HepG2 (cell line): Measurements from ENCODE around the gene SH3PXD2A. TPM values are rescaled to one million over a fixed set of nuclear protein-coding genes. Genes with fewer than 3 reads are reported as not detected.

ENCODE experiments used
- ATAC-seq: fragments of 200-7000 bp; cut with Tn5 transposase; 3 replicates; pipeline ENCODE4 v1.9.1; 2020; ENCODE audit warnings: mild to moderate bottlenecking, moderate library complexity
- BruUV-seq: library from RNA; stranded (reverse); fragments of 400-500 nt; replicated peaks from 2 replicates; lab custom pipeline; 2021; lab: Mats Ljungman, UMichigan
- CTCF ChIA-PET: fragments of 300-600 bp; formaldehyde crosslinking; extraction: SDS; loops from one replicate; lab custom pipeline; 2021; ENCODE audit warnings: low total read pairs, inconsistent platforms, low intra/inter-chr PET ratio; lab: Yijun Ruan, JAX
- POLR2A ChIA-PET: fragments of 350-600 bp; sonication (Branson Sonifier 250); formaldehyde crosslinking; loops from one replicate; lab custom pipeline; 2020; ENCODE audit warnings: antibody characterized with exemption, inconsistent platforms; lab: Yijun Ruan, JAX
- DNase-seq: peaks from one replicate; pipeline ENCODE4 v3.0.0-alpha.2; 2015; ENCODE audit warnings: low spot score
- FAIRE-seq: peaks from 3 replicates; lab custom pipeline; 2011; peaks lifted over from hg19 to GRCh38; lab: Jason Lieb, UNC
- H2AFZ ChIP-seq: one replicate; pipeline ENCODE4 v1.6.1; 2011; ENCODE audit warnings: low read length, inconsistent platforms
- H3K27ac ChIP-seq: fragments of 300-600 bp; 3 replicates; pipeline ENCODE4 v1.8.0; 2011; ENCODE audit warnings: mixed run types, mild to moderate bottlenecking, mixed read lengths, low read length, inconsistent platforms; ENCODE audit not compliant: insufficient read depth; ENCODE audit errors: extremely low read length
- H3K27me3 ChIP-seq, 2 experiments: fragments of 200-600 bp in 1 of 2; 2 replicates in 1 of 2; 3 replicates in 1 of 2; pipeline versions ENCODE4 v1.6.0 to v1.8.0; 2011; ENCODE audit warnings: low read length in 2 of 2, mild to moderate bottlenecking in 2 of 2, moderate library complexity in 2 of 2, inconsistent platforms in 1 of 2; ENCODE audit not compliant: insufficient read depth in 2 of 2, control insufficient read depth in 1 of 2
- H3K36me3 ChIP-seq, 2 experiments: fragments of 200-600 bp in 1 of 2; replicated peaks in 1 of 2; 2 replicates in 1 of 2; 3 replicates in 1 of 2; pipeline versions ENCODE4 v1.5.1 to v1.8.0; 2011; ENCODE audit warnings: low read length in 2 of 2, inconsistent platforms in 1 of 2; ENCODE audit not compliant: insufficient read depth in 2 of 2, control insufficient read depth in 1 of 2
- H3K4me1 ChIP-seq: 2 replicates; pipeline ENCODE4 v1.5.1; 2012; ENCODE audit warnings: low read length, inconsistent platforms; ENCODE audit not compliant: insufficient read depth
- H3K4me2 ChIP-seq: 2 replicates; pipeline ENCODE4 v1.6.0; 2011; ENCODE audit warnings: low read depth, low read length, inconsistent platforms
- H3K4me3 ChIP-seq, 3 experiments: fragments of 200-600 bp in 1 of 3; sonication (generic), shearing (Covaris generic) in 1 of 3; replicated peaks in 1 of 3; 2 replicates each; pipeline ENCODE4 v1.5.1; 2011 to 2016; ENCODE audit warnings: low read length in 3 of 3, inconsistent platforms in 2 of 3, low read depth in 2 of 3, mild to moderate bottlenecking in 2 of 3, control low read depth in 1 of 3, mixed read lengths in 1 of 3; ENCODE audit not compliant: insufficient read depth in 1 of 3
- H3K79me2 ChIP-seq: one replicate; pipeline ENCODE4 v1.6.1; 2011; ENCODE audit warnings: low read length, inconsistent platforms; ENCODE audit not compliant: insufficient read depth
- H3K9ac ChIP-seq: 2 replicates; pipeline ENCODE4 v1.6.0; 2011; ENCODE audit warnings: mild to moderate bottlenecking, low read depth, low read length, inconsistent platforms; ENCODE audit not compliant: insufficient read depth
- H3K9me3 ChIP-seq: 2 replicates; pipeline ENCODE4 v1.5.1; 2012; ENCODE audit warnings: mild to moderate bottlenecking, low read length
- H4K20me1 ChIP-seq: 2 replicates; pipeline ENCODE4 v1.6.0; 2011; ENCODE audit warnings: inconsistent platforms, mild to moderate bottlenecking, low read length, moderate library complexity; ENCODE audit not compliant: insufficient read depth
- ELF3 ChIP-seq: IDR thresholded peaks from 2 replicates; pipeline ENCODE4 v1.6.1; 2016; ENCODE audit warnings: missing genetic modification reagents, missing compliant biosample characterization
- EP300 ChIP-seq, 3 experiments: sonication (generic) in 1 of 3; formaldehyde crosslinking in 1 of 3; IDR thresholded peaks; 2 replicates each; pipeline versions ENCODE4 v1.5.1 to v1.6.1; 2011 to 2020; ENCODE audit warnings: low read depth in 2 of 3, low read length in 2 of 3, borderline replicate concordance in 1 of 3, improper control_type of control experiment in 1 of 3, mild to moderate bottlenecking in 1 of 3, missing genetic modification reagents in 1 of 3, moderate library complexity in 1 of 3
- HNF4A ChIP-seq: sonication (generic); formaldehyde crosslinking; IDR thresholded peaks from 2 replicates; pipeline ENCODE4 v1.4.0; 2020; ENCODE audit warnings: missing genetic modification reagents
- MED1 ChIP-seq: sonication (generic); formaldehyde crosslinking; IDR thresholded peaks from 2 replicates; pipeline ENCODE4 v1.4.0; 2020; ENCODE audit warnings: missing genetic modification reagents
- PRDM10 ChIP-seq: sonication (generic); formaldehyde crosslinking; IDR thresholded peaks from 2 replicates; pipeline ENCODE4 v1.4.0; 2020; ENCODE audit warnings: low read depth, missing genetic modification reagents
- SOX13 ChIP-seq, 3 experiments: fragments of 450-650 bp in 1 of 3; sonication (generic) in 1 of 3; formaldehyde crosslinking in 1 of 3; IDR thresholded peaks in 2 of 3; conservative IDR thresholded peaks in 1 of 3; 2 replicates each; pipeline versions ENCODE4 v1.5.0 to v1.6.1; 2016 to 2020; ENCODE audit warnings: antibody characterized with exemption in 1 of 3, mild to moderate bottlenecking in 1 of 3, missing compliant biosample characterization in 1 of 3, missing genetic modification reagents in 1 of 3, moderate library complexity in 1 of 3
- ZNF329 ChIP-seq: sonication (generic); formaldehyde crosslinking; IDR thresholded peaks from 2 replicates; pipeline ENCODE4 v1.9.0; 2021; ENCODE audit warnings: low read depth, mild to moderate bottlenecking, missing genetic modification reagents
- ZNF503 ChIP-seq: sonication (generic); formaldehyde crosslinking; IDR thresholded peaks from 2 replicates; pipeline ENCODE4 v1.4.0; 2020; ENCODE audit warnings: missing genetic modification reagents
- ZNF644 ChIP-seq: IDR thresholded peaks from 2 replicates; pipeline ENCODE4 v1.6.1; 2016; ENCODE audit warnings: low read depth
- WGBS: methylation state at CpG from one replicate; pipeline ENCODE4 v1.1.6; 2017; ENCODE audit warnings: low lambda C conversion rate; 5-methylcytosine and 5-hydroxymethylcytosine counted together
- in situ Hi-C: cut with HindIII; loops from 2 replicates; pipeline ENCODE4 v1.10.0; 2017; ENCODE audit warnings: low pct_unique_long_range_greater_than_20kb; ENCODE audit not compliant: extremely low pct_ligation_motif_present
- intact Hi-C: fragments of 100-400 bp; cut with micrococcal nuclease; formaldehyde crosslinking; loops from one replicate; pipeline ENCODE4 v1.10.0; 2022; ENCODE audit not compliant: unreplicated experiment
- polyA plus RNA-seq, 8 experiments: library from polyadenylated mRNA; depleted of rRNA in 3 of 8; stranded (reverse) in 7 of 8; unstranded in 1 of 8; fragments of >200 nt; fragmentation: Illumina TruSeq in 4 of 8; extraction: Trizol in 4 of 8; gene quantifications; 2 replicates each; pipeline versions ENCODE4 v1.2.1 to v1.2.3, GENCODE V29; 2011 to 2016; ENCODE audit warnings: low read depth in 4 of 8, missing spikeins in 1 of 8, mixed read lengths in 1 of 8; ENCODE audit not compliant: insufficient read depth in 1 of 8
- total RNA-seq, 5 experiments: library from RNA; depleted of rRNA; stranded (reverse); fragments of >200 nt; fragmentation: Illumina TruSeq; extraction: Trizol; gene quantifications; 2 replicates each; pipeline ENCODE4 v1.2.3, GENCODE V29; 2016; ENCODE audit warnings: low read depth in 1 of 5

Gene SH3PXD2A
- total and polyA plus RNA-seq, 2 of the 13 experiments (the other 11 are each of a cell fraction or from before 2014, with no cell fraction given), result 11.1 to 11.3 TPM

- TF ChIP-seq EP300 (IDR thresholded peaks at IDR 0.05; ENCODE audit: low read depth in 2 of 2, low read length in 2 of 2) (peak in 1 of 2 experiments; percentile 16; a peak in 1 of 4 replicates), EP300 (CRISPR knock-in tag; IDR thresholded peaks at IDR 0.05; ENCODE audit: borderline replicate concordance) (no peak), PRDM10 (CRISPR knock-in tag) (no peak), ELF3 (CRISPR knock-in tag) (no peak)
- TF ChIP-seq, all 625 proteins: peak for 4
Measured at GRCh38 chr10:103829278-103829677, 26.1 kb downstream of the SH3PXD2A start (continued).

- WGBS, result 50% methylated on average over 7 of the region's 7 CpGs
- Histone ChIP-seq H3K4me3 (no peak overlapping the region), H3K36me3 (peaks cover 1 to 19% of the 10 kb centered on the region in 2 experiments; a peak in 2 of 5 replicates), H3K4me2 (peak overlapping the region; percentile 35; the same call in 1 of the 2 replicates), H3K9me3 (no peaks in the 10 kb centered on the region), H3K4me1 (peaks cover 73% of the 10 kb centered on the region), H3K27me3 (no peaks in the 10 kb centered on the region), H3K27ac (peak overlapping the region; percentile 48), H2AFZ (no peak overlapping the region), H4K20me1 (peaks cover 16% of the 10 kb centered on the region), H3K9ac (no peak overlapping the region), H3K79me2 (peaks cover 93% of the 10 kb centered on the region)
- in situ Hi-C loops, result no loop called here
- FAIRE-seq, result peak; percentile 82
- TF ChIP-seq MED1 (CRISPR knock-in tag) (no peak), SOX13 (IDR thresholded peaks at IDR 0.05) (no peak), SOX13 (CRISPR knock-in tag; conservative IDR thresholded peaks at IDR 0.05 in 1 of 2, IDR thresholded peaks at IDR 0.05 in 1 of 2) (0 out of 4 replicates have a peak, but pooled peaks of 1 of the 2 experiments have one; percentile 26), ZNF644 (0 out of 2 replicates have a peak, but pooled peaks have one; percentile 28), HNF4A (CRISPR knock-in tag) (0 out of 2 replicates have a peak, but pooled peaks have one; percentile 6), ZNF503 (CRISPR knock-in tag) (no peak), ZNF329 (CRISPR knock-in tag) (no peak)
- CTCF ChIA-PET, result interaction anchor here (1.0 kb wide), 1 partner anchor 47 kb away, joined by 3 read pairs; no protein-coding TSS in a partner anchor
- ATAC-seq, result peak; percentile 77
- POLR2A ChIA-PET, result interaction anchor here (1.8 to 2.3 kb wide), 2 partner anchors 25 to 35 kb away, joined by 7 to 8 read pairs; no protein-coding TSS in a partner anchor
- intact Hi-C loops, result no loop called here
- BruUV-seq, result no TSS peak
- peak; percentile 41 for DNase-seq
Measured at GRCh38 chr10:103828587-103829197, 26.7 kb downstream of the SH3PXD2A start.
